Astrocyte of the cerebellum (primary cell): ENCODE results near the gene MEI4.

ENCODE experiments used
- DNase-seq: peaks from one replicate; pipeline ENCODE4 v3.0.0-alpha.2; 2011; ENCODE audit warnings: low read depth
- H3K4me3 ChIP-seq: 2 replicates; pipeline ENCODE4 v1.5.1; 2011; ENCODE audit warnings: mild to moderate bottlenecking, low read depth, low read length, moderate library complexity
- in situ Hi-C: cut with HindIII; loops from 2 replicates; pipeline ENCODE4 v1.10.0; 2017; ENCODE audit warnings: low sequenced_read_pairs
- TF ChIP-seq, protein P1 (sequence below): IDR thresholded peaks from 2 replicates; pipeline ENCODE4 v1.5.1; 2012; ENCODE audit warnings: low read length, low read depth, moderate library complexity, mild to moderate bottlenecking; ENCODE audit errors: missing control alignments

The MEI4 gene

DNA sequence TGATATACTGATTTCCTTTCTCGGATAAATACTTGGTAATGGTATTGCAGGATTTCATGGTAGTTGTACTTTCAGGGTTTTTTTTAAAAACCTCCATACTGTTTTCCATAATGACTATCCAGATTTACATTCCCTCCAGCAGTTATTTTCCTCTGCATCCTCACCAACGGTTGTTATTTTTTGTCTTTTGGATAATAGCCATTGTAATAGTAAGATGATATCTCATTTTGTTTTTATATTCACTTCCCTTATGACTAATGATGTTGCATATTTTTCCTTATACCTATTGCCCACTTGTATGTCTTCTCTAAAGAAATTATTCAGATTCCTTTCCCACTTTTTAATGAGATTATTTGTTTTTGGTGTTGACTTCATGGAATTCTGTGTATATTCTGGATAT is 231.0 kb downstream of the MEI4 start:
- in situ Hi-C loops, result no loop called here
- DNase-seq, result no peak
- TF ChIP-seq, protein P1, sequence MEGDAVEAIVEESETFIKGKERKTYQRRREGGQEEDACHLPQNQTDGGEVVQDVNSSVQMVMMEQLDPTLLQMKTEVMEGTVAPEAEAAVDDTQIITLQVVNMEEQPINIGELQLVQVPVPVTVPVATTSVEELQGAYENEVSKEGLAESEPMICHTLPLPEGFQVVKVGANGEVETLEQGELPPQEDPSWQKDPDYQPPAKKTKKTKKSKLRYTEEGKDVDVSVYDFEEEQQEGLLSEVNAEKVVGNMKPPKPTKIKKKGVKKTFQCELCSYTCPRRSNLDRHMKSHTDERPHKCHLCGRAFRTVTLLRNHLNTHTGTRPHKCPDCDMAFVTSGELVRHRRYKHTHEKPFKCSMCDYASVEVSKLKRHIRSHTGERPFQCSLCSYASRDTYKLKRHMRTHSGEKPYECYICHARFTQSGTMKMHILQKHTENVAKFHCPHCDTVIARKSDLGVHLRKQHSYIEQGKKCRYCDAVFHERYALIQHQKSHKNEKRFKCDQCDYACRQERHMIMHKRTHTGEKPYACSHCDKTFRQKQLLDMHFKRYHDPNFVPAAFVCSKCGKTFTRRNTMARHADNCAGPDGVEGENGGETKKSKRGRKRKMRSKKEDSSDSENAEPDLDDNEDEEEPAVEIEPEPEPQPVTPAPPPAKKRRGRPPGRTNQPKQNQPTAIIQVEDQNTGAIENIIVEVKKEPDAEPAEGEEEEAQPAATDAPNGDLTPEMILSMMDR, result no peak
- H3K4me3 ChIP-seq, result no peak overlapping the region

DNA sequence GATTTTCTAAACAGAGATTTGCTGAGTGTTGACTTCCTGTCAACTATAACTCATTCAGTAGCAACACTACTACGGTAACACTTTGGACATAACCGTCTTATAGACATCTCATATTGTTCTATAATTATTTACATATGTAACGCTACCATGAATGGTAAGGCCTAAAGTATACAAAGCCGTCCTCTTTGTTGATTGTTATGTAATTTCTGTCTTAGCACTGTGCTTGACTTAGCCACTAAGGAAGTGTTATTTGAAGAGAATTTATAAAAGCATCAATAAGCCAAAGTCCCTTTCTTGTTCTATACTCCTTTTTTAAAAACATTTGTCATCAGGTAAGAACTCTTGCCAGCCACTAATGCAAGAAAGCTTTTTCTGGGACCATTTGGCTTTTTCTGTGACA is 240.6 kb downstream of the MEI4 start:
- in situ Hi-C loops, result no loop called here
- TF ChIP-seq, protein P1, result no peak
- no peak overlapping the region for H3K4me3 ChIP-seq
- no peak for DNase-seq

DNA sequence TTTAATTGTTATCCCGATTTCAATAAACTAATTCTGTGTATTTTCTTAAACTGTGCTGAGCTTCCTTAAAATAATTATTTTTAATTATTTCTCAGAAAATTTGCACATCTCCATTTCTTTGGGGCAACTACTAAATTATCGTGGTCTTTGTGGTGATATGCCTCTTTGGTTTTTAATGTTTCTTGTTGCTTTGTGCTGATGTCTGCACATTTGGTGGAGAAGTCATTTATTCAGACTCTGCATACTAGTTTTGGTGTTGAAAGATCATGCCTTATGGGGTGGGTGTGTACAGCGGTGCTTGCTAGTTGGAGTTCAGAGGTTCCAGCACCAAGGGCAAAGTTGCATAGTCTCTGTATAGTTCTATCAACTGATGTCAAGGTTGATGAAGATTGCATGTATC is 253.2 kb downstream of the MEI4 start:
- no peak overlapping the region for H3K4me3 ChIP-seq
- in situ Hi-C loops, result no loop called here
- DNase-seq, result no peak
- TF ChIP-seq, protein P1, result no peak

DNA sequence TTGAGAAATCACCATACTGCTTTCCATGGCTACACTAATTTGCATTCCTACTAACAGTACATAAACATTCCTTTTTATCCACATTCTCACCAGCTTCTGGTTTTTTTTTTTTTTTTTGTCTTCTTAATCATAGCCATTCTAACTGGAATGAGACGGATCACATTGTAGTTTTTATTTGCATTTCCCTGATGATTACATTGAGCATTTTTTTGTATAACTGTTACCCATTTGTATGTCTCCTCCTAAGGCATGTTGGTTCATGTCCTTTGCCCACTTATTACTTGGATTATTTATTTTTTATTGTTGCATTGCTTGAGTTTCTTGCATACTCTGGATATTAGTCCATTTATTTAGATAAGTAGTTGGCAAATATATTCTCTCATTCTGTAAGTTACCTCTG is 258.0 kb downstream of the MEI4 start:
- TF ChIP-seq, protein P1, result no peak
- in situ Hi-C loops, result no loop called here
- H3K4me3 ChIP-seq, result no peak overlapping the region
- no peak for DNase-seq

DNA sequence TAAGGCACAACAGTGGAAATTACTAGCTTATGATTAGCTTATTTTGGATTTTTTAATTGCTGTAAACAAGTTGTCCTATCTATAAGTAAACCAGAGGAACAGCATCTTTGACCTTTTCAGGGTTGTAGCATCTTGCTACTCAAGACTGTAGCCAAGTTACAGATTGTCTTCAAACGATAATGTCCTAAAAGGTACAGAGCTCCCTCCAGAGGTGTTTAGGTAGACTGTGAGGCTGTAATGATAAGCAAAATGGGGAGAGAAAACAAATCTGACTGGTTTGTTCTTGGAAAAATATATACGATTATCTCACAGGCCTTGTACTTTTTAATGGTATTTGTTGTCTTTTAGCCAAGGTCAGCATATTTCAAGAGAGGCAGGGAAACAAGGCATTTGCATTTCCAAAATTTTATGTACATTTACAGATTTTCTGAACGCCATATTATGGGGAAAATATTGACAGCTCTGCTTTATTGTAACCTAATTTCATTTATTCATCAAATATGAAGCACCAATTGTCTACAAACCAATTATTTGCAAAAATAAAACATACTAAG is 273.4 kb downstream of the MEI4 start:
- TF ChIP-seq, protein P1, result no peak
- in situ Hi-C loops, result no loop called here
- no peak for DNase-seq
- H3K4me3 ChIP-seq, result no peak overlapping the region

DNA sequence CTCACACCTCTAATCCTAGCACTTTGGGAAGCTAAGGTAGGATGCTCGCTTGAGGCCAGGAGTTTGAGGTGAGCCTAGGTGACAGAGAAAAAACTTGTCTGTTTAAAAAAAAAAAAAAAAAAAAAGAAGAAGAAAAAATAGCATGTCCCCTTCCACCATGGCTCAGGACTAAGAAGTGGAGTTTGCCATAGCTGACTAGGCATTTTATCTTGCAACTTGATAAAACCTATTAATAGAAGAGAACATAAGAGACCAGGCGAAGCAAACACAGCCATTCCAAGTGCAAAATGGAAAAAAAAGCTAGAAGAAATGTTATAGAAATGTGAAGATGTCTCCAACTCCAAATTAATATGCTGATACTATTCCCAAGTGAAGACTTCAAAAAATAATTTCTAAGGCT is 277.5 kb downstream of the MEI4 start:
- no peak overlapping the region for H3K4me3 ChIP-seq
- no peak for DNase-seq
- in situ Hi-C loops, result no loop called here
- TF ChIP-seq, protein P1, result no peak

DNA sequence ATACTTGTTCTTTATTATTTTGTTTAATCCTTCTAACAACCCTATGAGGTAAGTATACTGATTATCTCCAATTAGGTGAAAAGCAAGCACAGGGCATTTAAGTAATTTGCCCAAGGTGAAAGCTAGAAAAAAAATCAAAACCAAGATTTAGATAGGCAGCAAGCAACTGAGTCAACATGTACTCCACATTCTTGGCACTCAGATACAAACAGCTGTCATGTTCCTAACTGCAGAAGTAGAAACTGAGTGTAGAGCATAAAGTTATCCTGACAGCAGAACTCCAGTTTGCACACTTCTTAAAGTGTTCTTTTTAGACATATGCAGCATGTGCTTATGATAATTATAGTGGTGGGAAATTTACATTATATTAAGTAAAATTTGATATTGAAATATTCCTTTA is 278.1 kb downstream of the MEI4 start:
- H3K4me3 ChIP-seq, result no peak overlapping the region
- in situ Hi-C loops, result no loop called here
- no peak for DNase-seq
- TF ChIP-seq, protein P1, result no peak
